Right kidney (tissue), 9 donors: Measurements from ENCODE around the gene RAP1GDS1.

Experiments used
- DNase-seq: peaks from one replicate; pipeline ENCODE4 v3.0.0-alpha.2; 2016
- long read RNA-seq, 8 donors: transcript quantifications; one replicate each; lab custom pipeline, GENCODE V29; 2026

RAP1GDS1 gene, protein sequence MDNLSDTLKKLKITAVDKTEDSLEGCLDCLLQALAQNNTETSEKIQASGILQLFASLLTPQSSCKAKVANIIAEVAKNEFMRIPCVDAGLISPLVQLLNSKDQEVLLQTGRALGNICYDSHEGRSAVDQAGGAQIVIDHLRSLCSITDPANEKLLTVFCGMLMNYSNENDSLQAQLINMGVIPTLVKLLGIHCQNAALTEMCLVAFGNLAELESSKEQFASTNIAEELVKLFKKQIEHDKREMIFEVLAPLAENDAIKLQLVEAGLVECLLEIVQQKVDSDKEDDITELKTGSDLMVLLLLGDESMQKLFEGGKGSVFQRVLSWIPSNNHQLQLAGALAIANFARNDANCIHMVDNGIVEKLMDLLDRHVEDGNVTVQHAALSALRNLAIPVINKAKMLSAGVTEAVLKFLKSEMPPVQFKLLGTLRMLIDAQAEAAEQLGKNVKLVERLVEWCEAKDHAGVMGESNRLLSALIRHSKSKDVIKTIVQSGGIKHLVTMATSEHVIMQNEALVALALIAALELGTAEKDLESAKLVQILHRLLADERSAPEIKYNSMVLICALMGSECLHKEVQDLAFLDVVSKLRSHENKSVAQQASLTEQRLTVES
- long read RNA-seq, donor 1, transcript RAP1GDS1-205 (15 exons, 3,681 nt): major isoform, 5 of 11 reads
- long read RNA-seq, donor 1, partial matches to known transcripts: 0 of 11 reads
- long read RNA-seq, donor 1, other reads (novel, unspliced or antisense): 0 of 11 reads
- long read RNA-seq, donor 2, partial matches to known transcripts: 0 of 5 reads
- long read RNA-seq, donor 2, other reads (novel, unspliced or antisense): 0 of 5 reads
- long read RNA-seq, donor 3: 0 reads
- long read RNA-seq, donor 4, partial matches to known transcripts: 0 of 7 reads
- long read RNA-seq, donor 4, other reads (novel, unspliced or antisense): 0 of 7 reads
- long read RNA-seq, donor 5, partial matches to known transcripts: 0 of 6 reads
- long read RNA-seq, donor 5, other reads (novel, unspliced or antisense): 0 of 6 reads
- long read RNA-seq, donor 6, partial matches to known transcripts: 0 of 5 reads
- long read RNA-seq, donor 6, other reads (novel, unspliced or antisense): 0 of 5 reads
- long read RNA-seq, donor 7, transcript RAP1GDS1-205 (15 exons, 3,681 nt): major isoform, 5 of 10 reads
- long read RNA-seq, donor 7, partial matches to known transcripts: 0 of 10 reads
- long read RNA-seq, donor 7, other reads (novel, unspliced or antisense): 0 of 10 reads
- long read RNA-seq, donor 8, partial matches to known transcripts: 0 of 6 reads
- long read RNA-seq, donor 8, other reads (novel, unspliced or antisense): 0 of 6 reads

DNA sequence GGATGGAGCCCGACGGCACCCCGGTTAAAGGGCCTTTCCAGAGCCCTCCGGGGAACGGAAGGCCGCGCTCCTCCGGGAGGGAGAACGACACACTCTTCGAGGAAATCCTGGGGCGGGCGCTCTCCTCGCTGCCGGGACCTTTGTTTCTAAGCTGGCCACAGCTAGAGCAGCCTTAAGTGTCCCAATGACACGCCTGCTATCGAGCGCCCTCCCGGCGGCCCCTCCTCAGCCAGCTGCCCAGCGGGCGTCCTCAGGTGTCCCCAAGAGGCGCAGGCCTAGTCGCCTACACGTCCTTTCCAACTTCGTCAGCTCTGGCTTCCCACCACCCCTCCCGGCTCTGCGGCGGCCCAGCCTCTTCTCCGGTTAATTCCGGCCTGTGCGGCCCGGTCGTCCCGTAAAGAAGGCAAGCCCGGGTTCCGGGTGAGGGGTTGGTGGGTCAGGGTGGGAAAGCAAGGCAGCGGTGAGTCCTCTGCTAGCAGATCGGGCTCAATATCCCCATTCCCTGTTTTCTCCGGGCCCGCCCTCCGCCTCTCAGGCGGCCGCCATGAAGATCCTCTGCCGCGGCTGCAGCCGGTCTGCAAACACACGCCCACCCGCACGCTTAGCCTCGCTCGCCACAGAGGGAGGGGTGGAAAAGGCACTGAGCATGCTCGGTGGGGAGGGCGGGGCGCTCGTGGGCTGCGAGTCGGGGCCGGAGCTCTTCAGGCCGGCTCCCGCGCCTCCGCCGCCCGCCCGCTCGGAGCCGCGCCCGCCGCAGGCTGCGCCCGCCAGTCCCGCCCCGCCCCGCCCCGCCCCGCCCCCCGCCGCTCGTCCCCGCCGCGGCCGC, at the start of gene RAP1GDS1:
Gene RAP1GDS1 (plus strand): TSS at position 806 of the 826 bp plus-strand sequence. CDS start 182 bp downstream, outside the sequence.
- peak; percentile 99 for DNase-seq

DNA sequence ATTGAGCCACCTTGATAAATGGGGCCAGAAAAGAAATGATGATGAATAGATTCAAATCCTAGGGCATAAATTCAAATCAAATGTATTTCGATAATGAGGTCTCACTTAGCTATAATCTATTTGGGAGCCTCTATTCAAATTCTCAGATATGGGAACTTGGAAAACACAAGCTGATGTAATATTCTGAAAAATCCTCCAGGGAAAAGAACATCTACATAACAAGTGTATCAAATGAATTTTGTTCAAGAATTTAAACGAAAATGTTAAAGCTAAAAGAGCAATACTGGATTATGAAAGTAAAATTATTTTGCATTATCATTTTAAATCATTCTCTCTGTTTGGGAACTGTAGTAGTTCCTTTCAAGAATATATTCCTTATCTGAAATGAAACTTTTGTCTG, 38.9 kb upstream of the RAP1GDS1 start:
- DNase-seq: no peak

DNA sequence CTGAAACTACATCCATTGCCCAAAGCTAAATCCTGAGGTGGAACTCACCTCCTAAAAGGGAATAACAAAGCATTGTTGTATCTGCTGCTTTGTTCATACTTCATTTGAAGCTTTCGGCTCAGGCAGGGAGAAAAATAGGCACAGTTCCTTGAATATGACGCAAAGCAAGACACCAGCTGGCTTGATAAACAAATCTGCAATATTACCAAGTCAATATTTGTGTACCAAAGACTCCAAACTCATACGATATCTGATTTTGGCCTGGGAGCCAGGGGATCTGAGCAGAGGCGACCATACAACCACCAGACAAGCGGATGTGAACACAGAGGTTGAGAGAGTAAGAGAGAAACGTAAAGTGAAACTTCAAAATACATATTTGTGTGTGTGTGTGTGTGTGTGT, 34.8 kb upstream of the RAP1GDS1 start:
- DNase-seq: no peak

DNA sequence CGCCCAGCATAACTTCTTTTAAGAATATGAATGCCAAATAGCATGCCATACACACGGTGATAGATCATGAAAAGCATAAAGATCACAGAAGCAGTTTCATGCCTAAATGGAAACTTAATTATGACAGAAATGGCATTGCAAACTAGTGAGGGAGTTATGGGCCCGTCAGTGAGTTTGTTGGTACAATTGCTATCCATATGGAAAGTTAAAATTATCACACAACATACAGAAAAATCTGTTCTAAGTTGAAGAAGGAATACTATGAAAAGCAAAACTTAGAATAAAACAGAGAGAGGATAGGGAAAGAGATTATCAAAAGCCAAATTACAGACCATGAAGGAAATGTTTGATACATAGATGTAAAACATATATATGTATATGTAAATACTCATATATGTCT, 30.2 kb upstream of the RAP1GDS1 start:
- DNase-seq: no peak

DNA sequence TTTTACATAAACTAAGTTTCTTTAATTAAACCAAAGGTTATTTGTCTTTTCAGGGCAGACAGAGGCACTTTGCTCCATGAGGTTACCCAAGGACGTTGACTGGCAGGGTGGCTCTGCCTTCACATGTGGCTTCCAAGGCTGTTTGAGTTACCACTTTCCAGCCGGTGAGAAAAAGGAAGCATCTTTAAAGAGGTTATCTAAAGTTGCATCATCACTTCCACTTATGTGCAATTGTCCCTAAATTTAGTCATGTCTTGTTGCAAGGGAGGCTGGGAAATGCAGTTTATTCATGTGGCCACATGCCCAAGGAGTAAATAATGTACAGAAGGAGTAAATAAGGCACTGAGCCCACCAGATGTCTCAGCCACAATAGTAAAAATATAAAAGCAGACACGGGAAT, 29.0 kb upstream of the RAP1GDS1 start:
- DNase-seq: no peak

DNA sequence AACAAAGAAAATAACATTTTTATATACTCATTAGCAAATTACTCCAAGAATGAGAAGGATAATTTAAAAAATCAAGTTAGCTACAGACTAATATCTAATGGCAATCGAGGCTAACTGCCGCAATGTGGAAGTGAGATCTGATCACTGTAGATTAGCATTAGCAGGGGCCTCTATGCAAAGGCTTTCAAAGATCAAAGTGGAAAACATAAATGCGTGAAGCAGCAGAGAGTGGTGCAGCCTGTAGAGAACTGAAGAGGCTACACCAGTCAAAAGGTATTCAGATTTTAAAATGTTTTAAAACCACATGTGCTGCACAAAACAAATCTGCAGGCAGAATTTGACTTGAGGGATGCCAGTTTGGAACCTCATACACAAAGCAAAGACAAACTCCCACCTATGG, 24.0 kb upstream of the RAP1GDS1 start:
- no peak for DNase-seq

DNA sequence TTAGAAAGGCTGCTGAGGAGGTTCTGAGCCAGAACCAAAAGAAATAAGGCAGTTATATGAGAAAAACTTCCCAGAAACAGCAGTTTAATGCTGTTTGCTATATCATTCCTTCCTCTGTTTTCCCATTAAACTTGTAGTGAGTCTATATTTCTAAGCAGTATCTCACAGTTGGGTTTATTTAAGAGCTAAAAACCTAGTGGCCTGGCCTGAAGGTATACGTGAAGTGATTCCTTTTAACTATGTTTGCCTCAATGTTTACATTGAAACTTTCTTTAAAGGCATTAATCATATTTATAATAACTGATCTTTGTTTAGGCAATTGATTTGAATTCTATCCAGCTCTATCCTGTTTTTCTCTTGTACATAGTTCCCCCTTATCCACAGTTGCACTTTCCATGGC, 19.1 kb upstream of the RAP1GDS1 start:
- no peak for DNase-seq

DNA sequence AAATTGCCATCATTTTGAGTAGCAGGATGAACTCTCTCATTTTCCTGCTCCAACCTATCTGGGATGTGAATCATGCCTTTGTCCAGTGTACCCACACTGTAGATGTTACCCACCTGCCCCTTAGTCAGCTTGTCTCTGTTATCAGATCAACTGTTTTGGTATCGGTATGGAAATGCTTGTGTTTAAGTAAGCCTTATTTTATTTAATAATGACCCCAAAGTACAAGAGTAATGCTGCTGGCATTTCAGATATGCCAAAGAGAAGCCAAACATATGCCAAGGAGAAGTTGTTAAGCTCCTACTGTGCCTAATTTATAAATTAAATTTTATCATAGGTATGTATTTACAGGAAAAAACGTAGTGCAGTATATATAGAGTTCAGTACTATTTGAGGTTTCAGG, 18.6 kb upstream of the RAP1GDS1 start:
- no peak for DNase-seq

DNA sequence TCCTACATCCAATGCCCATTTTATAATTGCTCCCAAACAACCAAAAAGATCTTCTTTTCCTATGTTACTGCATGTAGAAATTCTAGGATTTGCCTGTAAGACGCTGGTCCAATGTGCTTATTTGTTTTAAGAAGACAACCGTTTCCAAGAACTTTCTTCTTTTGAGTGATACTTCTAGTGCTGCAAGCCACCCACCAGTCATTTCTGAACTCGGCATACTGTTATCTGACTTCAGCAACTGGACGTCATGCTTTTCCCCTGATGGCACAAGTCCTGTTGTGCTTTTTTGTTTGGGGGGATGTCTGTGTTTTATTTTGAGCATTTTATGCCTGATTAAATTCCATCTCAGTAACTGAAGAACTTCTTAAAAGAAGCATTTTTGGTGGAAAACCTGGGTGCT, 16.0 kb upstream of the RAP1GDS1 start:
- no peak for DNase-seq

DNA sequence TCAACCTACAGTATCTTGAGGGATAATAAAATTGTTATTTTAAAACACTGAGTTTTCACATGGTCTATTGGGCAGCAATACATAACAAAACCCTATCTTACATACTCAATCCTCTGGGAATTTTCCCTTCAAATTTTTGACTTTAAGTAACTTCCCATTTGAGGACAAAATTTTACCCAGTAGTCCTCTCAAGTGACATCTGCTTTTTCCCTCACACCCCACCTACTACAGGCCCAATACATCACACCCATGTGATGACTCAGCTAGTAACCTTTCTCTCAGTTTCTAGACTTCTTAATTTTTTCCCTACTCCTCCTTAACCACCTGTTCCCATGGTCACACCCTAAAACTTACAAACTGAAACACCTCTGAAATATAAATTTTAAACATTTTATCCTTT, 12.2 kb upstream of the RAP1GDS1 start:
- DNase-seq: no peak

DNA sequence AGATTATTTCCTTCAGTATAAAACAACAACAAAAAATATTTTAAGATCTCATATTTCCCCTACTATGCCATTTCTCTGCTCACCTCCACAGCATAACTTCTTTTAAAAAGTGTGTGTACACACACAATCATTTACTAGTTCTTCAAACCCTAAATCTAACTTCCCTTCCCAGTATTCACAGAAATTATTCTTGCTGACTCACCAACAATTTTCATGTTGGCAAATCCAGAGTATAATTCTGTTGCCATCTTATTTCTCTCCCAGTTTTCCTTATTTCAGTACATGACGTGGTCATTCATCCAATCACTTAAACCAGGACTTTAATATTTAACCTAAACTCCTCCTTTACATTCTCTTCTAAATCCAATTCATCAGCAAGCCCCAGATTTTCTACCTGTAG, 11.4 kb upstream of the RAP1GDS1 start:
- no peak for DNase-seq

DNA sequence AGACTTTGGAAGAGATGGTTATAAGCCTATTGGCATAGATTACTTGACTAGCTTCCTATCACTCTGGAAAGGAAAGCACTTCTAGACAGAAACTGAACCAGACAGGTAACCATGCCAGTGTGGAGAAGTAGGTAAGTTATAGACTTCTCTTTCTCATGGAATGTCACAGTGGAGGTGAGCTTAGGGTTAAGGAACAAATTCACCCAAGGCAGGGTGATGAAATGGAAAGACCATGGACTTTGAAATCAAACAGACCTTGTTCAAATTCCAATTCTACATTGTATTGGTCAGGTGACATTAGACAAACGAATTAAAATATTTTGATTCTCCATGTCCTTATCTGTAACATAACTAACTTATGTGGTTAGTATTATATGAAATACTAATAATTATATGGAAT, 7.7 kb upstream of the RAP1GDS1 start:
- DNase-seq: no peak

DNA sequence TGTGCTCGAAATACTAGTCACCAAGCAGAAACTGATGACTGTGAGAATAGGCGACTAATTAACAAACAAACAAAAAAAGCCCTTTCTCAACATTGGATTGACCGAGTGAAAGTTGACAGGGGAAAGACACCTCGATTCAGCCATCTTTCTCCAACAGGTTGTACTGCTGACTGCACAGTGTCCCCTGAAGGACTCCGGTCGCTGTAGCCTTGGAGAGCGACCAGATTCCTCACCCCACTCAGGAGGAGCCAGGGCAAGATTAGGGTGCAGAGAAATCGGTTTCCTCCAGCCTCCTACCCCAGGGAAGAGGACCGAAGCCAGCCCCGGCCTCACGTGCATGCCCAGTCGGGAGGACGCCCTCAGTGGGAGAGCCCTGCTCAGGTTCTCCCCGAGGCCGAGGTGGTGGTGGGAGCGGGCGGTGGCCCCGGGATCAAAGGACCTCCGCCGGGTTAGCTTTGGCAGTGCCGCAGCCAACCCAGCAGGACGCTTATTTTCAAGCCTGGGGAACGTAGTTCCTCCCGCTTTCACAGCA, 1.1 kb upstream of the RAP1GDS1 start:
- DNase-seq: no peak

DNA sequence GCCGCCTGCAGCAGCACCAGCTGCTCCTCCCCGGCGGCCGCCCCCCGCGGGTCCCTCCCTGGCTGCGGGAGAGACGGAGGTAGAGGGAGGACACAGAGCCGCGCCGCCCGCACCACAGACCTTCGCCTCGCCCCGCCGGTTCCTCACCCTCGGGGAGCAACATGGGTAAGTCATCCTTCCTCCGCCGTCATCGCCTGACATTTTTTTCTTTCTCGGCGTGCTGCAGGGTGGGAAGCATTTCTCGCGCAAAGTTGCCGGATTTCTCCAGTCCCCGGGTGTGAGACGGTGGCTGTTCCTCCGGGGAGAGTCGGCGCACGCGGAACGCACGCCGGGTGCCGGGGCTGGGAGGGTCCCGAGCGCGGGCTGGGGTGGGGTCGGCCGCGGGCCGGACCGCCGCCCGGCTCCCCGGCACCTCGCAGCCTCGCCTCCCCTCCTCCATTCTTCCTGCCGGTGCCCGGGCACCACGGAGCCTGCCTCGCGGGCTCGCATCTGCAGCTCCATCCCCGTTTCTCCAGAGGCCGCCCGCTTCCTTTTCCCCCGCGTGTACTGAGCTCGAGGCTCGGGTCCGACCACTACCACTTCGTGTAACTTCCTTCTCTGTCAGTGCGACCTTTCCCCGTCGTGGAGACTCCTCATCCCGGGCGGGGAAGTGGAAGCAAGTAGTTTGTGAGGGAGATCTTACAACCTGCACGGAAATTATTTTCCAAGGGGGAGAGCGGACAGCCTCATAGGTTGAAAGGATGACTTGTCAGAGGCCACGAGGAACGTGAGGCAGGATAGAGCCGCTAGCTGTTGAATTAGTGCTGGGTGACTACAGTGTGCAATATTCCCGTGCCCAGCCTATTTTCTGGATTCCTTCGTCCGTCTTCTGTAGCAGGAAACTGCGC, 464 bp downstream of the RAP1GDS1 start:
- DNase-seq: peak; percentile 93

DNA sequence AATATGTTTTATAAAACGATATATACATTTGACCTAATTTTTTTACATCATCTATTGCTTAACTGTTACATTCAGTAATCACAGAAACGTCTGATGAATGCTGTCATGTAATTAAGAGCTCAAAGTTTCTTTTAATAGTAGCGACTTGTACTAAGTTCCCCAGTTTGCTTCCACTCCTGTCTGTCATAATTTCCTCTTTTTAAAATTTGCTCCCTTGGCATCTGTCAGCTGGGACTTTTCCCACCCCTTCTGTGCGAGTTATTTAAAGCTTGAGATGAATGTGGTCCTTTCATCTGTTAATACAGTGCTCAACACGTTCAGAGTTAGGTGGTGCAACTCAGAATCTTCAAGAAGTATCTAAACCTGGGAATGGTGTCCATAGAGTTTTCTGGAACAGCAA, 1.2 kb downstream of the RAP1GDS1 start:
- peak; percentile 7 for DNase-seq

DNA sequence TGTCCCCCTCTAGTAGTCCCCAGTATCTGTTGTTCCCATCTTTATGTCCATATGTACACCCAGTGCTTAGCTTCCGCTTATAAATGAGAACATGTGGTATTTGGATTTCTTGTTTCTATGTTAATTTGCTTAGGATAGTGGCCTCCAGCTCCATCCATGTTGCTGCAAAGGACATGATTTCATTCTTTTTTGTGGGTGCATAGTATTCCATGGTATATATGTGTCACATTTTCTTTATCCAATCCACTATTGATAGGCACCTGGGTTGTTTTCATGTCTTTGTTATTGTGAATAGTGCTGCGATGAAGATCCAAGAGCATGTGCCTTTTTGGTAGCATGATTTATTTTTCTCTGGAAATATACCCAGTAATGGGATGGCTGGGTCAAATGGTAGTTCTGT, 6.3 kb downstream of the RAP1GDS1 start:
- DNase-seq: no peak

DNA sequence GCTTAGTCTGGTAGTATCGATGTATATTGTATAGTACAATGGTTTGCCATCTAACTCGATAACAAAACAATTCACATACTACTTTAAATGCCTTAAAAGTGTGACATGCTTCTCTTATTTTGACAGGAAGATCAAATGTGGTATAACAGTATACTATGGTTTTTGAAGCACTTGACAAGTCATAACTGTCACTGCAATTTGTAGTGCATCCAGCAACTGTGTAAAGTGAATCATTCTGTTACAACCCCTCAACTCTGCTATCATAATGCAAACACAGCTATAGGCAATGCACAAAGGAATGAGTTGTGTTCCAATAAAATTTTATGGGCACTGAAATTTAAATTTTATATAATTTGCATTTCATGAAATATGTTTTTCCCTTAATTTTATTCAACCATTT, 14.0 kb downstream of the RAP1GDS1 start:
- DNase-seq: no peak

DNA sequence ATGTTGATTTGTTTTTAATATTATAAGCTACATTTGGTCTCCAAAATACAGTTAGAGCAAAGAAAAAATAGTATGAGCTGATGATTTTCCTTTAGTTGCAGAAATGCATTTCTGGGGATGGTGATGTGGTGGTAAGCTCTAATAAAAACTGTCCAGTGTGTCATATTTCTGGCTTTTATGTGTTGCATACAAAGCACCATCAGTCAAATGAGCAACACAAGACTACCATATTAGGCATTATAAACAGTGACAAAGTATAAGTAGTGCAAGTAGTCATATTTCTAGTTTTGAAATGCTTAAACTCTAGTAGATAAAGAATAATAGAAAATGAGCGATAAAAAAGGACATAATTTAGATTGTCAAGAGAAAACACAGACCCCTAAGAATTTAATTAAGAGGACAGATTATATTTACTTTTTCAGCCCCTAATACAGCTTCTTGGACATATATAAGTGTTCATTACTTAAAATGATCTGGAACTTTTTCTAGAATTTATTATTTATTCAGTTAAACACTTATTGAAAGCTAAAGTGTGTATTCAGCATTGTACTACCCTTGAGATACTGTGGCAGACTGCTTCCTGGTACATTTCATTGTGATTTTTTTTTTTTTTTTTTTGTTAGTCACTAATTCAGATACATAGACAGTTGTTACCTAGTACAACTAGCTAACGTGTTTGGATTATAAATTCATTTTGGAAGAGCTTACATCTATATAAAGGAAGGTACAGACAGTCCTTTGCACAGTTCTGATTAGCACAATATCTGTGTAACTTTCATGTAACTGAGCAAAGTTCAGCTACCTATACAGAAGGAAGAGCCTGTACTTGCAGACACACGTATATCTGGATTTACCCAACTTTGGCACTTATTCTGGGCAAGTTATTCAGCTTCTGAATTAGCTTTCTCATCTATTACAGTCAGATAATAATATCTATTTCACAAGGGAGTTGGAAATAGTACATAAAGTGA, 22.3 kb downstream of the RAP1GDS1 start:
- DNase-seq: no peak

DNA sequence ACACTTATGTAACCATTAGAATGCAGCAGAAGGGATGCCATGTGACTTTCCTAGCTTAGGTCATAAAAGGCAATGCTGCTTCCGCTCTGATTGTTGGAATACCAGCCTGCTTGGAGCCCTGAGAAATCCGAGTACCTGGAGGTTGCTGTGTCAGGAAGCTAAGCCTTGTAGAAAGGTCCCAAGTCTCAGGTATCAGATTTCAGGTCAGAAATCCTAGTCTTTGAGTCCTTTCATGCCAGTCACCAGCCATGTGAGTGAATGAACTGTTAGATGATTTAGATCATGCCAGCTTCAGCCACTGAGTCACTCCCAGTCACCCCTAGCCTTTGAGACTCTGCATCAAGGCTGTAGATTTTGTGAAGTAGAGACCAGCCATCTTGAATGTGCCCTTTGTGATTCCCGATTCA, 23.5 kb downstream of the RAP1GDS1 start:
- no peak for DNase-seq
